Right cardiac atrium (tissue), 5 donors: Measurements from ENCODE around the gene TNFRSF11A. TPM values are rescaled to one million over a fixed set of nuclear protein-coding genes. Genes with fewer than 3 reads are reported as not detected.
A peak's percentile ranks its signal among the peaks of the same experiment; 100 is the strongest.

ENCODE experiments used
- ATAC-seq, 2 donors: fragments of 200-7000 bp; cut with Tn5 transposase; one replicate each; pipeline versions ENCODE4 v1.8.0 to v1.9.1; 2020; ENCODE audit warnings: moderate library complexity in 2 of 2, mild to moderate bottlenecking in 1 of 2
- DNase-seq, 3 donors: peaks; one replicate each; pipeline ENCODE4 v3.0.0-alpha.2; 2020
- H3K27ac ChIP-seq: one replicate; pipeline ENCODE4 v1.5.1; 2013; ENCODE audit warnings: mild to moderate bottlenecking, low read length, control low read depth, moderate library complexity
- H3K27me3 ChIP-seq: one replicate; pipeline ENCODE4 v1.6.1; 2013; ENCODE audit not compliant: control insufficient read depth, insufficient read depth
- H3K4me1 ChIP-seq: one replicate; pipeline ENCODE4 v1.6.1; 2013; ENCODE audit warnings: low read length; ENCODE audit not compliant: control insufficient read depth, insufficient read depth
- H3K4me3 ChIP-seq: one replicate; pipeline ENCODE4 v1.5.1; 2013; ENCODE audit warnings: low read length, control low read depth
- H3K9me3 ChIP-seq: one replicate; pipeline ENCODE4 v1.6.1; 2013; ENCODE audit warnings: low read length; ENCODE audit not compliant: control insufficient read depth
- WGBS: extraction: QIAGEN DNeasy Blood & Tissue Kit; methylation state at CpG from one replicate; pipeline ENCODE4 v1.1.7; 2013; 5-methylcytosine and 5-hydroxymethylcytosine counted together
- intact Hi-C, 4 donors: fragments of 100-400 bp; cut with DNase I; formaldehyde crosslinking; loops; one replicate each; pipeline versions ENCODE4 v1.11.0 to v1.14.0; 2022 to 2023
- long read RNA-seq, 4 donors: library from polyadenylated mRNA; unstranded; transcript quantifications; one replicate each; pipeline ENCODE4 v2.0.0, GENCODE V29; 2020 to 2021
- polyA plus RNA-seq: library from polyadenylated mRNA; stranded (reverse); fragments of 200-250 nt; gene quantifications from one replicate; pipeline ENCODE4 v1.2.3, GENCODE V29; 2013
- total RNA-seq, 4 donors: library from RNA; stranded (reverse); fragmentation: NEBNext Ultra II Directional; extraction: Animal tissue kit (Norgen Biotek cat#: 25700); gene quantifications; one replicate each; pipeline ENCODE4 v1.2.1, GENCODE V29; 2021
- donor health status: healthy with polysubstance abuse.
- donor health status: DM: no; HTN: yes; CAD: no.
- donor health status: DM: no; HTN: no; CAD: no.
- donor health status: DM: no; HTN: yes; CAD: no; lungs with severe emphysema.
- donor health status: DM: yes; HTN: yes; CAD: no.

TNFRSF11A gene
- total RNA-seq (1 to 10 TPM; 1.7 to 4.7 (median 3.4) TPM), polyA plus RNA-seq (0.43 TPM)
- long read RNA-seq, donor 1, partial matches to known transcripts, result 1 of 4 reads
- long read RNA-seq, donor 1, other reads (novel, unspliced or antisense), result 3 of 4 reads
- long read RNA-seq, donor 2, partial matches to known transcripts, result 0 of 1 reads
- long read RNA-seq, donor 2, other reads (novel, unspliced or antisense), result 1 of 1 reads
- long read RNA-seq, donor 3, partial matches to known transcripts, result 0 of 1 reads
- long read RNA-seq, donor 3, other reads (novel, unspliced or antisense), result 1 of 1 reads
- long read RNA-seq, donor 4, full-length matches to known transcripts, result 2 of 3 reads
- long read RNA-seq, donor 4, partial matches to known transcripts, result 1 of 3 reads
- long read RNA-seq, donor 4, other reads (novel, unspliced or antisense), result 0 of 3 reads

GRCh38 chr18:62324917-62325805 lies at the start of gene TNFRSF11A:
Gene TNFRSF11A, plus strand, starts transcription at chr18:62325310. Its CDS starts 43 bp downstream, at chr18:62325353.
- peak within 1 kb of the TSS; percentile 57 for H3K4me3 ChIP-seq
- intact Hi-C loops, result no loop called here
- peaks cover 12% of the 10 kb centered on the region for H3K4me1 ChIP-seq
- H3K27ac ChIP-seq, result no peak within 1 kb of the TSS
- 2% methylated on average over 99 of the region's 99 CpGs for WGBS
- H3K27me3 ChIP-seq, result no peaks in the 10 kb centered on the region
- ATAC-seq, result peak; percentile 37 to 63
- H3K9me3 ChIP-seq, result no peaks in the 10 kb centered on the region
- DNase-seq, result peak in 2 of 3 donors; percentile 66 to 70

GRCh38 chr18:62277045-62277444 lies 48.1 kb upstream of the TNFRSF11A start:
- Histone ChIP-seq H3K9me3 (no peaks in the 10 kb centered on the region), H3K27ac (no peak overlapping the region), H3K4me3 (no peak overlapping the region), H3K4me1 (no peaks in the 10 kb centered on the region), H3K27me3 (no peaks in the 10 kb centered on the region)
- DNase-seq (no peak), ATAC-seq (no peak)
- 92% methylated on average over 1 of the region's 1 CpG for WGBS
- intact Hi-C loops, result no loop called here

- Histone ChIP-seq H3K4me1 (peaks cover 3% of the 10 kb centered on the region), H3K4me3 (no peak overlapping the region), H3K27me3 (no peaks in the 10 kb centered on the region), H3K9me3 (no peaks in the 10 kb centered on the region), H3K27ac (no peak overlapping the region)
- peak in 1 of 3 donors; percentile 9 for DNase-seq
- ATAC-seq, result no peak
- 92% methylated on average over 5 of the region's 5 CpGs for WGBS
- intact Hi-C loops, result no loop called here
These were observed 45.5 kb upstream of the TNFRSF11A start for GRCh38 chr18:62279561-62279960.

GRCh38 chr18:62280058-62280457 lies 45.1 kb upstream of the TNFRSF11A start:
- 98% methylated on average over 6 of the region's 6 CpGs for WGBS
- Histone ChIP-seq H3K27me3 (no peaks in the 10 kb centered on the region), H3K4me1 (peaks cover 4% of the 10 kb centered on the region), H3K9me3 (no peaks in the 10 kb centered on the region), H3K27ac (no peak overlapping the region), H3K4me3 (no peak overlapping the region)
- DNase-seq (peak in 1 of 3 donors; percentile 16), ATAC-seq (no peak)
- intact Hi-C loops, result no loop called here

GRCh38 chr18:62280786-62281185 lies 44.3 kb upstream of the TNFRSF11A start:
- Histone ChIP-seq H3K9me3 (no peaks in the 10 kb centered on the region), H3K4me1 (peaks cover 4% of the 10 kb centered on the region), H3K4me3 (no peak overlapping the region), H3K27me3 (no peaks in the 10 kb centered on the region), H3K27ac (no peak overlapping the region)
- no peak for ATAC-seq
- intact Hi-C loops, result no loop called here
- DNase-seq, result no peak
- 61% methylated on average over 1 of the region's 1 CpG for WGBS

GRCh38 chr18:62281684-62282083 lies 43.4 kb upstream of the TNFRSF11A start:
- Histone ChIP-seq H3K27ac (no peak overlapping the region), H3K9me3 (no peaks in the 10 kb centered on the region), H3K27me3 (no peaks in the 10 kb centered on the region), H3K4me1 (peaks cover 4% of the 10 kb centered on the region), H3K4me3 (no peak overlapping the region)
- ATAC-seq, result no peak
- intact Hi-C loops, result no loop called here
- 74% methylated on average over 1 of the region's 1 CpG for WGBS
- DNase-seq, result no peak

GRCh38 chr18:62282188-62282629 lies 42.9 kb upstream of the TNFRSF11A start:
- Histone ChIP-seq H3K27ac (no peak overlapping the region), H3K4me3 (no peak overlapping the region), H3K9me3 (no peaks in the 10 kb centered on the region), H3K27me3 (no peaks in the 10 kb centered on the region), H3K4me1 (peaks cover 4% of the 10 kb centered on the region)
- 66% methylated on average over 2 of the region's 2 CpGs for whole genome bisulfite sequencing
- DNase-seq (no peak), ATAC-seq (no peak)
- intact Hi-C loops, result no loop called here

GRCh38 chr18:62284637-62285036 lies 40.5 kb upstream of the TNFRSF11A start:
- intact Hi-C loops, result no loop called here
- no peak for ATAC-seq

GRCh38 chr18:62285281-62285680 lies 39.8 kb upstream of the TNFRSF11A start:
- DNase-seq (peak in 1 of 3 donors; percentile 15), ATAC-seq (no peak)
- no peaks in the 10 kb centered on the region for H3K9me3 ChIP-seq
- H3K4me3 ChIP-seq, result no peak overlapping the region
- peaks cover 4% of the 10 kb centered on the region for H3K4me1 ChIP-seq
- 96% methylated on average over 6 of the region's 6 CpGs for WGBS
- intact Hi-C loops, result no loop called here
- H3K27ac ChIP-seq, result no peak overlapping the region
- no peaks in the 10 kb centered on the region for H3K27me3 ChIP-seq

More at GRCh38 chr18:62284637-62285036, 40.5 kb upstream of the TNFRSF11A start:
- H3K4me3 ChIP-seq, result no peak overlapping the region
- 69% methylated on average over 3 of the region's 3 CpGs for WGBS
- no peak overlapping the region for H3K27ac ChIP-seq
- H3K9me3 ChIP-seq, result no peaks in the 10 kb centered on the region
- no peak for DNase-seq
- no peaks in the 10 kb centered on the region for H3K27me3 ChIP-seq
- H3K4me1 ChIP-seq, result peaks cover 4% of the 10 kb centered on the region

GRCh38 chr18:62287781-62288664 lies 37.1 kb upstream of the TNFRSF11A start:
- Histone ChIP-seq H3K4me1 (peaks cover 4% of the 10 kb centered on the region), H3K9me3 (no peaks in the 10 kb centered on the region), H3K4me3 (no peak overlapping the region), H3K27ac (no peak overlapping the region), H3K27me3 (no peaks in the 10 kb centered on the region)
- intact Hi-C loops, result no loop called here
- WGBS, result 84% methylated on average over 2 of the region's 2 CpGs
- no peak for DNase-seq
- ATAC-seq, result no peak
